OCI-LY1 (cell line): ENCODE measurements around the gene ARV1.

Experiments used
- H2AFZ ChIP-seq: fragments of 200-600 bp; sonication (generic), shearing (Covaris generic); 2 replicates; pipeline ENCODE4 v1.6.0; 2014; ENCODE audit warnings: antibody characterized with exemption, mild to moderate bottlenecking, low read length
- H3F3A ChIP-seq: fragments of 200-600 bp; sonication (generic), shearing (Covaris generic); 2 replicates; pipeline ENCODE4 v1.6.0; 2014; ENCODE audit warnings: mild to moderate bottlenecking, antibody characterized with exemption, low read length, moderate library complexity; ENCODE audit not compliant: insufficient read depth
- H3K27ac ChIP-seq: fragments of 200-600 bp; sonication (generic); 2 replicates; pipeline ENCODE4 v1.5.1; 2014; ENCODE audit warnings: low read length, mixed run types, mild to moderate bottlenecking, low read depth; ENCODE audit not compliant: poor library complexity, severe bottlenecking
- H3K27me3 ChIP-seq: fragments of 200-600 bp; sonication (generic); 2 replicates; pipeline ENCODE4 v1.6.0; 2014; ENCODE audit warnings: antibody characterized with exemption, mild to moderate bottlenecking, low read length, moderate library complexity; ENCODE audit not compliant: insufficient read depth
- H3K36me3 ChIP-seq: fragments of 200-600 bp; sonication (generic); 2 replicates; pipeline ENCODE4 v1.6.1; 2014; ENCODE audit warnings: mild to moderate bottlenecking, antibody characterized with exemption, low read length, moderate library complexity, mixed read lengths; ENCODE audit not compliant: insufficient read depth
- H3K4me1 ChIP-seq: fragments of 200-600 bp; sonication (generic); 2 replicates; pipeline ENCODE4 v1.5.1; 2014; ENCODE audit warnings: mild to moderate bottlenecking, low read length, moderate library complexity; ENCODE audit not compliant: insufficient read depth, severe bottlenecking
- H3K4me2 ChIP-seq: fragments of 200-600 bp; sonication (generic), shearing (Covaris generic); 2 replicates; pipeline ENCODE4 v1.6.1; 2014; ENCODE audit warnings: low read length
- H3K4me3 ChIP-seq: fragments of 200-600 bp; sonication (generic); 2 replicates; pipeline ENCODE4 v1.5.1; 2014; ENCODE audit warnings: low read length, low read depth, mild to moderate bottlenecking, mixed read lengths; ENCODE audit not compliant: poor library complexity, severe bottlenecking
- H3K79me2 ChIP-seq: fragments of 200-600 bp; shearing (Covaris generic); 2 replicates; pipeline ENCODE4 v1.6.1; 2016; ENCODE audit warnings: mixed run types, low read length, mixed read lengths; ENCODE audit not compliant: insufficient read depth
- H3K9ac ChIP-seq: fragments of 200-600 bp; sonication (generic), shearing (Covaris generic); 2 replicates; pipeline ENCODE4 v1.6.1; 2014; ENCODE audit warnings: mild to moderate bottlenecking, low read length, mixed read lengths
- H3K9me2 ChIP-seq: fragments of 200-600 bp; sonication (generic), shearing (Covaris generic); 2 replicates; pipeline ENCODE4 v1.6.1; 2014; ENCODE audit warnings: low read depth, mild to moderate bottlenecking, low read length, mixed read lengths
- H3K9me3 ChIP-seq: fragments of 200-600 bp; shearing (Covaris generic); 2 replicates; pipeline ENCODE4 v1.6.1; 2014; ENCODE audit warnings: low read length, mixed read lengths
- H4K20me1 ChIP-seq: fragments of 200-600 bp; sonication (generic), shearing (Covaris generic); 2 replicates; pipeline ENCODE4 v1.6.0; 2016; ENCODE audit warnings: mild to moderate bottlenecking, low read length; ENCODE audit not compliant: insufficient read depth
- CTCF ChIP-seq: fragments of 200-600 bp; sonication (generic), shearing (Covaris generic); IDR thresholded peaks from 2 replicates; pipeline ENCODE4 v1.5.1; 2017; ENCODE audit warnings: mild to moderate bottlenecking, antibody characterized with exemption, low read length, moderate library complexity, mixed read lengths
- EZH2 ChIP-seq: fragments of 200-600 bp; sonication (generic), shearing (Covaris generic); IDR thresholded peaks from 2 replicates; pipeline ENCODE4 v1.8.0; 2017; ENCODE audit warnings: borderline replicate concordance, mixed run types, mild to moderate bottlenecking, antibody characterized with exemption, low read length, moderate library complexity, mixed read lengths

ARV1 gene

DNA sequence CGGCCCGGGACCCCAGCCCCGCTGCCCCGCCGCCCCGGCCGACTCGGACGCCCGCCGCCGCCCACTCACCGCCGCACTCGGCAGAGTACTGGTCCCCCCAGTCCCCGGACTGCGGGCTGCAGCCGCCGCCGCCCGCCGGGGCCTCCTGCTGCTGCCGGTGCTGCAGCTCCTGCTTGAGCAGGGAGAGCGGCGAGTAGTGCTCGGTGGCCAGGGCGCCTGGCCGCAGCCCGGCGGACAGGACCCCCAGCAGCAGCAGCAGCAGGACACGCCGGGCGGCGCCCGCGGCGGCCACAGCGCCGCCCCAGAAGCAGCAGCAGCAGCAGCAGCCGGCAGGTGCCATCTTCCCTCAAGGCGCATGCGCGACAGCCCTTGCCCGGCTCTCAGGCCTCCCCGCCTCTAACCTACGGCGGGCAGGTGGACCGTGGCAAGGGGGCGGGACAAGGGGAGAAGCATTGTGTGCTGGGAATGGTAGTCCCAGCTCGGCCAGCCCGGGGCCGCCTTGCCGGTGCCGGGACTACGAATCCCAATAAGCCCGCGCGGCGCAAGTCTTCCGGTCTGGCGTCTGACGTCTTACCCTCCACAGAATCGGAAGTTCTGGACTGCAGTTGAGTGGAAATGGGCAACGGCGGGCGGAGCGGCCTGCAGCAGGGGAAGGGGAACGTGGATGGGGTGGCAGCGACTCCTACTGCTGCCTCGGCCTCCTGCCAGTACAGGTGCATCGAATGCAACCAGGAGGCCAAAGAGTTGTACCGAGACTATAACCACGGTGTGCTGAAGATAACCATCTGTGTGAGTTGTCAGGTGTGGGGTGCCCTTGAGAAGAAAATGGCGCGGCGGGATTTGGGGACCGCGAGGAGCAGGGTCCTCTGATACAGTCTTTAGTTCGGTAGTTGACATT, at the start of gene ARV1, which contains the start of gene TTC13:
ARV1 (plus strand) TSS at position 604 of the 898 bp plus-strand sequence; CDS start at position 616, 12 bp downstream.
TTC13 (minus strand) TSS at position 371 of the 898 bp plus-strand sequence; CDS start at position 340, 31 bp downstream.
- H3K9ac ChIP-seq = peak within 1 kb of the TSS; percentile 86
- H3K4me3 ChIP-seq = peak within 1 kb of the TSS; percentile 89
- no peak for TF ChIP-seq EZH2
- peak; percentile 56 for TF ChIP-seq CTCF
- H3K9me2 ChIP-seq = no peaks in the 10 kb centered on the region
- H3K36me3 ChIP-seq = peaks cover 31% of the 10 kb centered on the region; the same call in 1 of the 2 replicates
- H3K79me2 ChIP-seq = peaks cover 6% of the 10 kb centered on the region; the same call in 1 of the 2 replicates
- H3K9me3 ChIP-seq = no peaks in the 10 kb centered on the region
- H2AFZ ChIP-seq = peak within 1 kb of the TSS; percentile 28; the same call in 1 of the 2 replicates
- H3K4me2 ChIP-seq = peak within 1 kb of the TSS; percentile 98
- peaks cover 27% of the 10 kb centered on the region for H3K4me1 ChIP-seq
- H3K27me3 ChIP-seq = no peaks in the 10 kb centered on the region
- peak within 1 kb of the TSS; percentile 75 for H3K27ac ChIP-seq
- H4K20me1 ChIP-seq = no peaks in the 10 kb centered on the region
- H3F3A ChIP-seq = no peaks in the 10 kb centered on the region

- H3K9me2 ChIP-seq = no peaks in the 10 kb centered on the region
- H3K4me2 ChIP-seq = no peak overlapping the region
- H4K20me1 ChIP-seq = no peaks in the 10 kb centered on the region
- H3F3A ChIP-seq = no peaks in the 10 kb centered on the region
- no peak overlapping the region for H2AFZ ChIP-seq
- no peaks in the 10 kb centered on the region for H3K4me1 ChIP-seq
- H3K27me3 ChIP-seq = no peaks in the 10 kb centered on the region
- H3K9ac ChIP-seq = no peak overlapping the region
- no peaks in the 10 kb centered on the region for H3K79me2 ChIP-seq
- no peak overlapping the region for H3K4me3 ChIP-seq
- peaks cover 25% of the 10 kb centered on the region for H3K36me3 ChIP-seq
- H3K9me3 ChIP-seq = no peaks in the 10 kb centered on the region
- no peak overlapping the region for H3K27ac ChIP-seq
- TF ChIP-seq EZH2 (no peak), CTCF (no peak)
Observed at GRCh38 chr1:230930986-230931385, 47.9 kb upstream of the ARV1 start.

GRCh38 chr1:230935852-230936251, 43.0 kb upstream of the ARV1 start:
- no peak overlapping the region for H3K4me3 ChIP-seq
- no peaks in the 10 kb centered on the region for H3K4me1 ChIP-seq
- H3K4me2 ChIP-seq = no peak overlapping the region
- no peak overlapping the region for H3K27ac ChIP-seq
- TF ChIP-seq CTCF = no peak
- no peak for TF ChIP-seq EZH2
- no peaks in the 10 kb centered on the region for H3K79me2 ChIP-seq
- no peaks in the 10 kb centered on the region for H3K27me3 ChIP-seq
- no peak overlapping the region for H3K9ac ChIP-seq
- H4K20me1 ChIP-seq = no peaks in the 10 kb centered on the region
- H3K9me2 ChIP-seq = no peaks in the 10 kb centered on the region
- H2AFZ ChIP-seq = no peak overlapping the region
- no peaks in the 10 kb centered on the region for H3K9me3 ChIP-seq
- H3F3A ChIP-seq = no peaks in the 10 kb centered on the region
- H3K36me3 ChIP-seq = peaks cover 18% of the 10 kb centered on the region; the same call in 1 of the 2 replicates
